ENCODE measurements around the gene ZNF219.

- TF ChIP-seq, protein P1, sequence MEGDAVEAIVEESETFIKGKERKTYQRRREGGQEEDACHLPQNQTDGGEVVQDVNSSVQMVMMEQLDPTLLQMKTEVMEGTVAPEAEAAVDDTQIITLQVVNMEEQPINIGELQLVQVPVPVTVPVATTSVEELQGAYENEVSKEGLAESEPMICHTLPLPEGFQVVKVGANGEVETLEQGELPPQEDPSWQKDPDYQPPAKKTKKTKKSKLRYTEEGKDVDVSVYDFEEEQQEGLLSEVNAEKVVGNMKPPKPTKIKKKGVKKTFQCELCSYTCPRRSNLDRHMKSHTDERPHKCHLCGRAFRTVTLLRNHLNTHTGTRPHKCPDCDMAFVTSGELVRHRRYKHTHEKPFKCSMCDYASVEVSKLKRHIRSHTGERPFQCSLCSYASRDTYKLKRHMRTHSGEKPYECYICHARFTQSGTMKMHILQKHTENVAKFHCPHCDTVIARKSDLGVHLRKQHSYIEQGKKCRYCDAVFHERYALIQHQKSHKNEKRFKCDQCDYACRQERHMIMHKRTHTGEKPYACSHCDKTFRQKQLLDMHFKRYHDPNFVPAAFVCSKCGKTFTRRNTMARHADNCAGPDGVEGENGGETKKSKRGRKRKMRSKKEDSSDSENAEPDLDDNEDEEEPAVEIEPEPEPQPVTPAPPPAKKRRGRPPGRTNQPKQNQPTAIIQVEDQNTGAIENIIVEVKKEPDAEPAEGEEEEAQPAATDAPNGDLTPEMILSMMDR (IDR thresholded peaks at IDR 0.05): no peak
- TF ChIP-seq POLR2A (IDR thresholded peaks at IDR 0.05) (no peak), POLR2AphosphoS5 (IDR thresholded peaks at IDR 0.05) (no peak), EP300 (IDR thresholded peaks at IDR 0.05) (no peak)
Measured at GRCh38 chr14:21093769-21094681, 4.4 kb downstream of the ZNF219 start.
